ENCODE data around the gene HMGB3.
"Not testable (repeated sequence)": the region's sequence is repeated elsewhere in the genome, so short reads cannot be mapped to it uniquely, and the experiment has no call there.

The HMGB3 gene

GRCh38 chrX:150980186-150980585 lies 2.9 kb upstream of the HMGB3 start:
- DNase-seq = no peak

DNA sequence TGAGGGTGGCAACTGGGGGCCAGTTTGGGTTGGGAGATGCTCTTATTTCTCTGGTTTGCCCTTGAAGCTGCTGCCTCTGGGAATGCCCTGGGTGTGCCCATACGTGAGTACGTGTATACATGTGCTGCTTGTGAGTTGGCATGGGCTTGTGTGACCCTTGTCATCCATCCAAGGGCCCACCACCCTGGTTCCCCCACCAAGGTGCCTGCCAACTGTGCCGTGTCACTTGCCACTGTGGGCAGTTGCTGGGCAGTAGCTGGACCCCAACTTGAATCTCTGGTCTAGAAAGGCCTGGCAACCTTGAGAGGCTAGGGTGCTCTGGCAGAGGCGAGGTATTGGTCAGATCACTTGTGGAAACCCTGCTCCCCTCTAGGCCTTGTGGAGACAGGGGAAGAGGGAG lies 2.4 kb upstream of the HMGB3 start:
- DNase-seq = no peak

- peak; percentile 52 to 54 (median 52) for DNase-seq
Measured at GRCh38 chrX:150982235-150982787, 824 bp upstream of the HMGB3 start.

- DNase-seq = peak in 2 of 3 donors; percentile 7 to 39
Measured at GRCh38 chrX:150983521-150984168, 510 bp downstream of the HMGB3 start.

DNA sequence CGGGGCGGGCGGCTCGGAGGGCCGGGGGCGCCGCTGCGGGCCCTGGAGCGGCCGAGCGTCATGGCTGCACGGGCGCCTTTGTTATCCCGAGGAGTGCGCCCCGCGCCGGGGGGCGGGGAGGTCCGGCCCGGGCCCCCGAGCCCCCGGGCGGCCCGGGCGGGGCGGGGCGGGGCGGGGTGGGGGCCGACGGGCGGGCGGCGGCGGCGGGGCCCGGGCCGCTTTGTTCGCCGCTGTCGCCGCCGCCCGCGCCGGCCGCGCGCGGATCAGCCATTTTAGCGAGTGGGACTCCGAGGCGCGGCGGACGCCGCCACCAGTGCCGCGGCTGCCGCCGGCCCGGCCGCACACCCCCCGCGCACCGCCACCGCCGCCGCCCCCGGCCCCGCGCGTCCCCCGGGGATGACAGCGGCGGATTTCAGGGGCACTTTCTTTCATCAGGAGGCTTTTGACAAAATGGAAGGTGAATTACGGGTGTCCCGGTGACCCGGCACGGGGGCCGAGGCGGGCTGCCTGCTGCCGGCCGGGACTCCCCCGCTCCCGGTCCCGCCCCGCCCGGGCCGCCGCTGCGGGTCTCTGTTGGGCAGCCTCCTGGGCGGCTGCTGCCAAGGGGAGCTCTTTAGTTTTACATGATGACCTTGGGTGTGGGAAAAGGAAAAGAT lies 1.2 kb downstream of the HMGB3 start:
- peak; percentile 17 to 33 (median 20) for DNase-seq

- DNase-seq = not testable (repeated sequence)
Measured at GRCh38 chrX:150987687-150988086, 4.6 kb downstream of the HMGB3 start.

GRCh38 chrX:150989420-150989819 lies 6.3 kb downstream of the HMGB3 start:
- DNase-seq = no peak

- DNase-seq = no peak
Measured at GRCh38 chrX:150990910-150991309, 7.8 kb downstream of the HMGB3 start.

DNA sequence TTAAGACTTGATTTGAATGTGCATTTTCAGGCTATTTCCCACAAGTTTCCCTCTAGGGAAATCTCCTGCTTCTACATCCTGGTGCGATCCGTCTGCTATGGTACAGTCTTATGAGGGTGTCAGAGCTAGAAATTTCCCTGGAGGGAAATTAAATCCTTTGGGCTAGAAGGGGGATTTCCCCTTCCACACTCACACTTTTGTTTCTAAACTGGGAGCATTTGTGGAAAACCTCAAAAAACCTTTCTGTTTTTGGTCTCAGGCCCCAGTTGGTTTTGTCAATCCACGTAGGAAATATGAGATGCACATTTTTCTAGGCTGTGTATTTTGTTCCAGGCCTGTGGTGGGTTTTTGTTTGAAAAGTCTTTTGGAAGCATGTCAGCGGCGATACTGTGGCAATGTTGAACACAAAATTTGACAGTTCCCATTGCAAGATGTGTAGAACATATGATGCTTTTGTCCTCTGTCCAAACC lies 17.8 kb downstream of the HMGB3 start:
- no peak for DNase-seq

- DNase-seq = peak in 1 of 3 donors; percentile 5
Measured at GRCh38 chrX:151004085-151004484, 20.9 kb downstream of the HMGB3 start.

GRCh38 chrX:151006410-151007109 lies 23.4 kb downstream of the HMGB3 start:
- DNase-seq = no peak

DNA sequence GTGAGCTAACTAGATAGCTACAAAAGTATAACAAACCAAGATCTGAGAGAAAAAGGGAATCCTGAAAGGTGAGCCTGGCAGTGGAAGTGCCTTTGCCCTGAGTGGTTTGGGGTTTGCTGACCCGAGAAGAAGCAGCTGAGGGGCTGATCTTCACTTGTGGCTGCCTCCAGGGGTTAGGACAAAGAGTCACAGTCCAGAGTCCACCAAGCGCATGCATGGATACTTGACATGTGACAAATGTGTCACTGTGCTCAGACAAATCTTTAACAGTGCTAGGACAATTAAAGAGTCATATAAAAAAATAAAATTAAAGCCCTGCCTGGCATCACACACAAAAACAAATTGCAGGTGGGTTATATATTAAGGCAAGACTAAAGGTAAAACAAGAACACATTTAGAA lies 26.4 kb downstream of the HMGB3 start:
- DNase-seq = no peak

DNA sequence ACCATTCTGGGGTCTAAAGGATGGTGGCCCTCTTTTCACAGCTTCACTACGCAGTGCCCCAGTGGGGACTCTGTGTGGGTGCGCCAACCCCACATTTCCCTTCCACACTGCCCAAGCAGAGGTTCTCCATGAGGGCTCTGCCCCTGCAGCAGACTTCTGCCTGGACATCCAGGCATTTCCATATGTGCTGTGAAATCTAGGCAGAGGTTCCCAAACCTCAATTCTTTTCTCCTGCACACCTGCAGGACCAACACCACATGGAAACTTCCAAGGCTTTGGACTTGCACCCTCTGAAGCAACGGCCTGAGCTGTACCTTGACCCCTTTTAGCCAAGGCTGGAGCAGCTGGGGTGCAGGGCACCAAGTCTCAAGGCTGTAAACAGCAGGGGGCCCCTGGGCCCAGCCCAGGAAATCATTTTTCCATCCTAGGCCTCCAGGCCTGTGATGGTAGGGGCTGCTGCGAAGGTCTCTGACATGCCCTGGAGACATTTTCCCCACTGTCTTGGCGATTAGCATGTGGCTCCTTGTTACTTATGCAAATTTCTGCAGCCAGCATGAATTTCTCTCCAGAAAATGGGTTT lies 30.1 kb downstream of the HMGB3 start:
- no peak for DNase-seq

DNA sequence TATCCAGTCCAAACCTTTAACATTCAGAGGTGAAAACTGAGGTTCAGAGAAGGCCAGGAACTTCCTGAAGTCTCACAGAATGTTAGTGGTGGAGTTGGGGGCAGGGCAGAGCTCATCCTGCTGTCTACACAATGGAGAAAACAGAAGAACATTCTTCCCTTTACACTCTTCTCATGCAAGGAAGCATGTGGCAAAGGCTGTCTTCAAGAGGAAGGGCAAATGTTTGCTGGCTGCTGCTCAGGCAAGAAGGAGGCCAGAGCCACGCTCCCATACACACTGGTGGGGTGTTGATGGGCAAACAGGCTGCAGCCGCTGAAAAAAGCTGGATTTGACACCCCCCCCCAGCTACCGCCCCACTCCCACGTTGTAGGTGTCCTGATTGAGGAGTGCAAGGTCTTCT lies 32.5 kb downstream of the HMGB3 start:
- no peak for DNase-seq

GRCh38 chrX:151019856-151020255 lies 36.7 kb downstream of the HMGB3 start:
- no peak for DNase-seq

- peak; percentile 46 to 80 (median 75) for DNase-seq
Measured at GRCh38 chrX:151030845-151031244, 47.7 kb downstream of the HMGB3 start.

DNA sequence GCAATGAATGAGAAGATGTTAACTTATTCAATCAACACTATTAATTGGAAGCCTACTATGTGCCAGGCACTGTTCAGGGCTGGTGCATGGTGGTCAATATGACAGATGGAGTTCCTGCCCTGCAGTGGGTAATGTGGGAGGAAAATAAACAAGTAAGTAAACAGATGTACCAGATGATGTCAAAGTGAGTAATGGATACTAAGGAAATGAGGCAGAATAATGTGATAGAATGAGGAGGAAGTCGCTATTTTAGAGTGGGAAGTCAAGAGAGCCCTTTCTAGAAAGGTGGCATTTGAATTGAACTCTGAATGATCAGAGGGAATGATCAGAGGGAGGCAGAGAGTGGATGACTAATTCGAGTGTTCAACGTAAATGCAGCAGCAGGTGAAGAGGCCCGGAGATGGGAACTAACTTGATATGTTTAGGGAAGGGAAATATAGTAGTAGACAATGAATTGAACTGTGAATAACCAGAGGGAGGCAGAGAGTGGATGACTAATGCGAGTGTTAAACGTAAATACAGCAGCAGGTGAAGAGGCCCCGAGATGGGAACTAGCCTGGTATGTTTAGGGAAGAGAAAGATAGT lies 48.3 kb downstream of the HMGB3 start:
- DNase-seq = peak; percentile 36 to 71 (median 69)

DNA sequence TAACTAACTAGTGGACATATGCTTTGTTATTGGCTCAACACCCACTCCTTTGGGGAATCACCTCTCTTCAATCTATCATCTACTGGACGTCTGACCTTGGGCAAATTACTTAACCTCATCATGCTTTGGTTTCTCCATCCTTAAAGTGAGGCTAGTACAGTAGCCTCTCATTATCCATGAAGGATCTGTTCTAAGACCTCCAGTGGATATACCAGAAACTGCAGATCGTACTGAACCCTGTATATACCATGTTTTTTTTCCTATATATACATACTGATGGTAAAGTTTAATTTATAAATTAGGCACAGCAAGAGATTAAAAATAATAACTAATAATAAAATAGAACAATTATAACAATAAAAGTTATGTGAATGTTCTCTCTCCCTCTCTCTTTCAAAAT lies 56.2 kb downstream of the HMGB3 start:
- no peak for DNase-seq

Measured in suppressor macrophage treated with lipopolysaccharide for 1 hour (primary cell).